Measurements from ENCODE around the gene CUEDC1.

DNA sequence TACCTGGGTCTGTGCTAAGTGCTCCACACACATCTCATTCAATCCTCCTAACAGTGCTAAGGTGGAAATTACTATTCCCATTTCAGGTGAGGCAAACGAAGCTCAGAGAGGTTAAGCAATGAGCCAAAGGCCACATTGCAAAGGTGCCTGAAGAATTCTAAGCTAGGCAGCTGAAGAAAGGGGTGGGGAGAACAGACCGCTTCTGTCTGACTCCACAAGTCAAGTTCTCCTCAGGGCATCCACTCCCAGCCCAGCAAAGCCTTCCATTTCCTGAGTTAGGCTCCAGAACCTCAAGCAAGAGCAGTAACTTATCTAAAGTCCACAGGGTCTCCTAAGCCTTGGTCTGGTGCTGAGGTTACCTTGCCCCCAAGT lies 78.4 kb downstream of the CUEDC1 start:
- TF ChIP-seq, protein P1, sequence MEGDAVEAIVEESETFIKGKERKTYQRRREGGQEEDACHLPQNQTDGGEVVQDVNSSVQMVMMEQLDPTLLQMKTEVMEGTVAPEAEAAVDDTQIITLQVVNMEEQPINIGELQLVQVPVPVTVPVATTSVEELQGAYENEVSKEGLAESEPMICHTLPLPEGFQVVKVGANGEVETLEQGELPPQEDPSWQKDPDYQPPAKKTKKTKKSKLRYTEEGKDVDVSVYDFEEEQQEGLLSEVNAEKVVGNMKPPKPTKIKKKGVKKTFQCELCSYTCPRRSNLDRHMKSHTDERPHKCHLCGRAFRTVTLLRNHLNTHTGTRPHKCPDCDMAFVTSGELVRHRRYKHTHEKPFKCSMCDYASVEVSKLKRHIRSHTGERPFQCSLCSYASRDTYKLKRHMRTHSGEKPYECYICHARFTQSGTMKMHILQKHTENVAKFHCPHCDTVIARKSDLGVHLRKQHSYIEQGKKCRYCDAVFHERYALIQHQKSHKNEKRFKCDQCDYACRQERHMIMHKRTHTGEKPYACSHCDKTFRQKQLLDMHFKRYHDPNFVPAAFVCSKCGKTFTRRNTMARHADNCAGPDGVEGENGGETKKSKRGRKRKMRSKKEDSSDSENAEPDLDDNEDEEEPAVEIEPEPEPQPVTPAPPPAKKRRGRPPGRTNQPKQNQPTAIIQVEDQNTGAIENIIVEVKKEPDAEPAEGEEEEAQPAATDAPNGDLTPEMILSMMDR (conservative IDR thresholded peaks at IDR 0.05; ENCODE audit: low read depth, low read length): no peak
- TF ChIP-seq POLR2A (IDR thresholded peaks at IDR 0.05; ENCODE audit: low read depth, low read length) (no peak), NFE2L2 (IDR thresholded peaks at IDR 0.05; ENCODE audit: low read depth, low read length) (no peak), SMC3 (IDR thresholded peaks at IDR 0.05; ENCODE audit: low read depth, low read length) (no peak)

All from IMR-90 (cell line).